Ectodermal cell (in vitro differentiated cells): ENCODE measurements around the gene CARMIL3.

Source experiments
- H3K27ac ChIP-seq: 2 replicates; pipeline ENCODE4 v1.7.0; 2013; ENCODE audit warnings: mild to moderate bottlenecking, low read depth, low read length; ENCODE audit not compliant: insufficient read depth, poor library complexity, severe bottlenecking
- H3K27me3 ChIP-seq: 2 replicates; pipeline ENCODE4 v1.7.0; 2013; ENCODE audit warnings: mild to moderate bottlenecking, low read length; ENCODE audit not compliant: insufficient read depth, control insufficient read depth, poor library complexity, severe bottlenecking
- H3K36me3 ChIP-seq: one replicate; pipeline ENCODE4 v1.7.0; 2013; ENCODE audit warnings: low read length; ENCODE audit not compliant: control insufficient read depth, insufficient read depth
- H3K4me1 ChIP-seq: one replicate; pipeline ENCODE4 v1.7.0; 2013; ENCODE audit warnings: low read length; ENCODE audit not compliant: control insufficient read depth, insufficient read depth
- H3K4me3 ChIP-seq: 2 replicates; pipeline ENCODE4 v1.7.0; 2013; ENCODE audit warnings: low read depth, low read length, control low read depth; ENCODE audit not compliant: insufficient read depth
- H3K9me3 ChIP-seq: 2 replicates; pipeline ENCODE4 v1.7.0; 2013; ENCODE audit warnings: mild to moderate bottlenecking, low read length, moderate library complexity; ENCODE audit not compliant: control insufficient read depth
- WGBS, 2 experiments: methylation state at CpG; one replicate each; pipeline ENCODE4 v1.1.7; 2013; ENCODE audit warnings: missing lambda C conversion rate in 2 of 2; 5-methylcytosine and 5-hydroxymethylcytosine counted together

Gene CARMIL3

DNA sequence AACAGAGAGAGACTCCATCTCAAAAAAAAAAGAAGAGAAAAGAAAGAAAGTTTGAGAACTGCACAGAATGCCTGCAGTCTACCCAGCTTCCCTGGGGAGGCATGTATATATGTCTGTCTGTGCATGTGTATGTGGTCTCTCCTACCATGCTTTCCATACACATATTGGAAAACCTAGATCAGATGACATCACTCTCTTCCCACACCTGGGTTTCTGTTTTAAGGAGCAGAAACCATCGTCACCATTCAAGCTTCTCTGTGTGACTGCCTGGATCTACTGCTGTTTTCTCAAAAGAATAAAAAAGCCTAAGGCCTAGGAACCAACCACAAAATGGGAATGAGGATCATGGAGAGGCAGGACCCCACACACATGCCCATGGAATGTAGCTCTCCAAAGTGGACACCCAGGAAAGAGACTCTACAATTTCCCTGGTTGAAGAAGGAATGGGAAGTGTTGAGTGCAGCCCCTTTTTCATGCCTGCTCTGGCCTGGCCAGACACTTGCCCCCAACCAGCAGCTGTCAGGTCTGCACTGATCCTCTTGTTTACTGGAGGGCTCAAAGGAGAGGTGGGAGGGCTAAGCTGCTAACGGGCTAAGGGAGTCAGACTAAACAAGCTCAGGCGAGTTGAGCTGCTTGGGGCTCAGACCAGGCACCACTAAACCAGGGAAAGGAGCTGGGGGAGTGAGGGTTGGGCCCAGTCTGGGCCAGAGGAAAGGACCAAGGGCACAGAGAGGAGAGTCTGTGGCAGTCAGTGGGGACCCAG is 34.6 kb downstream of the CARMIL3 start:
- H3K27me3 ChIP-seq: peaks cover 30% of the 10 kb centered on the region
- no peaks in the 10 kb centered on the region for H3K36me3 ChIP-seq
- no peak overlapping the region for H3K4me3 ChIP-seq
- no peaks in the 10 kb centered on the region for H3K9me3 ChIP-seq
- 41 to 45% methylated on average over 3 of the region's 3 CpGs for WGBS, 2 experiments
- H3K4me1 ChIP-seq: peaks cover 8% of the 10 kb centered on the region
- no peak overlapping the region for H3K27ac ChIP-seq

DNA sequence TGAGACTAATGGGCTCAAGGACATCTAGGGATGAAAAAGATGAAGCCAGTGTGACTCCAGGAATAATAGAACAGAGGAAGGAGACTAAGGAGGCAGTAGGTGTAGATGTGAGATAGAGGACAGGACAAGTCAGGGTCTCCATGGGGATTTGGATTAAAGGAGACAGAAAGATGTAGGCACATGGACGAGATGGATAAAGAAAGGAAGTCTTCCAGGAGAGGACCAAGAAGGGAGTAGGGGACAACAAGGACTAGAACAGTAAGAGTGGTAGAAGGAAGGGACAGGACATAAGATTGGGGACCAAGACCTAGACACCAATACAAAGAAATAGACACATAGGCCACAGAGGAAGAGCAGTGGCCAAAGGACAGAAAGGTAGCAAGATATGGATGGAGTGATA is 35.2 kb downstream of the CARMIL3 start:
- Histone ChIP-seq H3K27me3 (peaks cover 23% of the 10 kb centered on the region), H3K4me3 (no peak overlapping the region), H3K27ac (no peak overlapping the region), H3K9me3 (no peaks in the 10 kb centered on the region), H3K36me3 (no peaks in the 10 kb centered on the region), H3K4me1 (peaks cover 4% of the 10 kb centered on the region)
- 86 to 92% methylated on average over 1 of the region's 1 CpG for WGBS, 2 experiments

DNA sequence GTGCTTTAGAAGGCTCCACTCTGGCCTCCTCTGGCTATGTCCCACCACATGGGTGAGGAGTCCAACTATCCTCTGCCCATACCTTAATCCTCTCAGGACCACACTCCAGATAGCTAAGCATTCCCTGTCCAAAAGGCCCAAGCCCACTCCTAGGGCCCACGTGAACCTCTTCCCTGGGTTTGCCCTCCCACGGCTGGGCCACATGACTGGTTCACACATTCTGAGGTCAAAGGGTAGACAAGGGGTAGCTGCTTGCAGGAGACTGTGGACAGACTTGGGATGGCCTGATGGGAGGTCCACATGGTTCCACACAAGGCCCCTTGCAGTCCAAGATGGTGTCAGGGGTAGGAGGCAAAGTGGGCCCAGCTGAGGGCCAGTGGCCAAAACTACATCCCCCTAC is 36.3 kb downstream of the CARMIL3 start:
- H3K9me3 ChIP-seq: no peaks in the 10 kb centered on the region
- no peak overlapping the region for H3K27ac ChIP-seq
- WGBS, 2 experiments: 95 to 98% methylated on average over 2 of the region's 2 CpGs
- H3K4me1 ChIP-seq: no peaks in the 10 kb centered on the region
- H3K27me3 ChIP-seq: peaks cover 13% of the 10 kb centered on the region
- no peaks in the 10 kb centered on the region for H3K36me3 ChIP-seq
- H3K4me3 ChIP-seq: no peak overlapping the region

DNA sequence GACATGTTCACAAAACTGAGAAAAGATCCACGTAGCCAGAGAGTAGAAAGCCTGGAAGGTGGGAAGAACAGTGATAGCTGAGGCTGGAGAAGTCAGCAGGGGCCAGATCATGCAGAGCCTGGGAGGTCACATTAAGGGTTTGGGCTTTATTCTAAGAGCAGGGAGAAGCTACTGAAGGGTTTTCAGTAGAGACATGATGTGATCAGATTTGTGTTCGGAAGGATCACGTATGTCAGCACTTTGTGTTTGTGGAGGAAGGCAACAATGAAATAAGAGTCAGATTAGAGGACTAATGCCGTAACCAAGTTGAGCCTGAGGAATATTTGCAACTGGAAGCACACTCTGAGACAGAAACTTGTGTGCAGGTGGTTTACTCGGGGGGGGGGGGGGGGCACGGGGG is 38.1 kb downstream of the CARMIL3 start:
- peaks cover 2% of the 10 kb centered on the region for H3K4me1 ChIP-seq
- WGBS, 2 experiments: 90 to 93% methylated on average over 5 to 6 of the region's 6 CpGs
- H3K27me3 ChIP-seq: peaks cover 3% of the 10 kb centered on the region
- no peak overlapping the region for H3K27ac ChIP-seq
- H3K36me3 ChIP-seq: no peaks in the 10 kb centered on the region
- no peaks in the 10 kb centered on the region for H3K9me3 ChIP-seq
- H3K4me3 ChIP-seq: no peak overlapping the region

DNA sequence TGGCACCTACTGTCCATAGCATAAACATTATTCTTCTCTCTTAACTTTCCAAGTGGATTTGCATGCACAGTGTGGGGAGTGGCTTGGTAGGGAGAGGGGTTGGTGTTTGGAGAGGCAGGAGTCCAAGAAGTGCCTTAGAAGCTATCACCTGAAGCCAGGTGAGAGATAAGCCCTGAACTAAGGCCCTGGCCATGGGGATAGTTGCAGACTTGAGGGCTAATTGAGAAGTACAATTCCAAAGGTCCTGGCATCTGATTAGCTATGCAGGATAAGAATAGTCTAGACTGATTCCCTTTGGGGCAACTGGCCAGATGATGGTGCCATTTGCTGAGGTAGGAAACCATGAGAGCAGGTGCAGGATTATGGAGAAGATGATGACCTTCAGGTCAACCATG is 40.3 kb downstream of the CARMIL3 start:
- no peaks in the 10 kb centered on the region for H3K9me3 ChIP-seq
- no peak overlapping the region for H3K27ac ChIP-seq
- H3K4me1 ChIP-seq: peaks cover 8% of the 10 kb centered on the region
- no peak overlapping the region for H3K4me3 ChIP-seq
- no peaks in the 10 kb centered on the region for H3K36me3 ChIP-seq
- peaks cover 3% of the 10 kb centered on the region for H3K27me3 ChIP-seq

DNA sequence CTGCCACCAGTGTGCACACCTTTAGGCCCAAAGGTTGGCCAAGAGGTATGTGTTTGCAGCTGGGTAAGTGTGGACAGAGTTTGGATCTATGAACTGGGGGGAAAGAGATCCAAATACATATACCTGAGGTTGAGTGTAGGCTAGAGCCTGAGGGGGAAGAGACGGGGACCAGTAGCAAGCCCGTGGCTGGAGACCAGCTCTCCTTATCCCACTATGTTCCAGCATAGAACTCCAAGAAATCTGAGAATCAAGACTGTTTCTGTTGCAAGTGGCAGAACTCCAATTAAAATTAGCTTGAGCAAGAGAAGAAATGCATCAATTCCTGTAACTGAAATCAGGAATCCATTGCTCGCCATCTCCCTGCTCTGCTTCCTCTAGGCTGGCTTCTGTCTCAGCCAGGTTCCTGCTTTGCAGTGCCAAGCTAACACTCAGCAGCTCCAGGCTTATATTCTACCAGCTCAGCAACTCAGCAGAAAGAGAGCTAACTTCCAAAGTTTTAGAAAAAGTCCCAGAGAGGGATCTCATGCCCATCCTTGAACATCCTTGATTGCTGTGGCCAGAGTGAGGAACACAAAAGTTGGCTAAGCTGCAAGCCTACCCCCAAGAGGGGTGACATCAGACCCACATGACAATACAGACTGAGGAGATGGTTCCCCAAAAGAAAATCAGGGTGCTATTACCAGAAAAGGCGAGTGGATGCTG is 40.8 kb downstream of the CARMIL3 start:
- WGBS, 2 experiments: 92 to 95% methylated on average over 4 of the region's 4 CpGs
- H3K4me1 ChIP-seq: peaks cover 8% of the 10 kb centered on the region
- H3K4me3 ChIP-seq: no peak overlapping the region
- no peak overlapping the region for H3K27ac ChIP-seq
- H3K27me3 ChIP-seq: peaks cover 3% of the 10 kb centered on the region
- no peaks in the 10 kb centered on the region for H3K9me3 ChIP-seq
- H3K36me3 ChIP-seq: no peaks in the 10 kb centered on the region

DNA sequence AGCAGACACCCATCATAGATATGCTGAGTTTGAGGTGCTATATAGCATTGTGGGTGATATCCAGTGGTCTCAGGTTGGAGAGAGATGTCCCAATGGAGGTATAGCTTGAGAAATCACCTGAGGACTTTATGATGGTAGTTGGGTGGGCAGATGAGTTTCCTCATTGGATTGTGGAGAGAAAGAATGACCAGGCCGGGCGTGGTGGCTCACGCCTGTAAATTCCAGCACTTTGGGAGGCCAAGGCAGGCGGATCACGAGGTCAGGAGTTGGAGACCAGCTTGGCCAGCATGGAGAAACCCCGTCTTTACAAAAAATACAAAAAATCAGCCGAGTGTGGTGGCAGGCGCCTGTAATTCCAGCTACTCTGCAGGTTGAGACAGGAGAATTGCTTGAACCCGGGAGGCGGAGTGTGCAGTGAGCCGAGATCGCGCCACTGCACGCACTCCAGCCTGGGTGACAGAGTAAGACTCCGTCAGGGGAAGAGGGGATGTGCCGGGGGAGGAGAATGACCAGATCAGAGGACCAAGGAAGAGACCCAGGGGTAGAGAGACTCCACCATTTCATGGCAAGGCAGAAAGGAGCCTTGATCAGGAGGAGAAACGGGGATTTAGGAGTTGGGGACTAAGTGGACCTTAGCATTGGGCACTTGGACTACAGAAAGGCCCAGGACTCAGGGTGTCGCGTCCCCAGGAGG is 41.5 kb downstream of the CARMIL3 start:
- H3K27ac ChIP-seq: peak overlapping the region; percentile 60
- H3K4me3 ChIP-seq: peak overlapping the region; percentile 72
- no peaks in the 10 kb centered on the region for H3K36me3 ChIP-seq
- WGBS, 2 experiments: 81 to 83% methylated on average over 19 of the region's 19 CpGs
- H3K27me3 ChIP-seq: peaks cover 3% of the 10 kb centered on the region
- no peaks in the 10 kb centered on the region for H3K9me3 ChIP-seq
- peaks cover 8% of the 10 kb centered on the region for H3K4me1 ChIP-seq

DNA sequence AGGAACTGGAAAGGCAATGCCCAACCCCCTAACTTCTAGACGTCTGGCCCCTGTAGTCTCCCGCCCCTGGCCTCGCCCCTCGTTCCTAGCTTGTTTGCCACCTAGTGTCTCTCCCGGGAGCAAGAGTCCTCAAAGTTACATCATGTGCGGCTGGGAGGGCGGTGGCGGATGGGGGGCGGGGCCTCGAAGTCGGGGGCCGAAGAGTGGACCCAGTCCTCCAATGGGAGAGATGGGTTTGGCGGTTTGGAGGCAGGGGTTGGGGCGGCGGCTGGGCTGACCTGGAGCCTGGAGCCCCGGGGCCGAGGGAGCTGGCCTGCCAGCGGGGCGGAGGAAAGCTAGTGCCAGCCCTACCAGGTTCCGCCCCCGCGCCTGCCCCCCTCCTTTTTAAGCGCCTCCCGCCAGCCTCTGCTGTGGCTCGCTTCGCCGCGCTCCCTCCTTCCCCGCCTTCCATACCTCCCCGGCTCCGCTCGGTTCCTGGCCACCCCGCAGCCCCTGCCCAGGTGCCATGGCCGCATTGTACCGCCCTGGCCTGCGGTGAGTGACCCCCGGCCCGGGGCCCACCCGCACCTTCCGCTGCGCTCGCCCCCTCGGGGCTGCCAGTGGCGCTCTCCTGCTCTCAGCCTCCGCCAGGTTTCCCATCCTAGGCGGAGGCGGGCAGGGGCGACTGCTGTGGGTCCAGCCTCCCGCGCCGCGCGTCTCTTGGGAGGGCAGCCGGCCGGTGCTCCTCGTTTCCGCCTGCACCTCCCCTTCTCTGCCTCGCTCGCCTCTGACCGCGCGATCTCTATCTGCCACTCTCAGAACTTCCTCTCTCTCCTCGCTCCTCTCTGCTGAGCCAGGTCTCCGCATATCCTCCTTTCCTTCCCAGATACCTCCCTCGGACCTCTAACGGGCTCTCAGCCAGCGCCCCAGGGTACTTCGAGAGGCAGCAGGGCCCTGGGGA is 42.4 kb downstream of the CARMIL3 start, which contains the start of gene PCK2:
PCK2 (plus strand) TSS at position 411 of the 940 bp plus-strand sequence; CDS start at position 506, 95 bp downstream.
- no peaks in the 10 kb centered on the region for H3K36me3 ChIP-seq
- H3K27ac ChIP-seq: peak within 1 kb of the TSS; percentile 60
- H3K9me3 ChIP-seq: no peaks in the 10 kb centered on the region
- whole genome bisulfite sequencing, 2 experiments: 1% methylated on average over 68 of the region's 68 CpGs
- peak within 1 kb of the TSS; percentile 72 for H3K4me3 ChIP-seq
- peaks cover 8% of the 10 kb centered on the region for H3K4me1 ChIP-seq
- H3K27me3 ChIP-seq: peaks cover 3% of the 10 kb centered on the region

DNA sequence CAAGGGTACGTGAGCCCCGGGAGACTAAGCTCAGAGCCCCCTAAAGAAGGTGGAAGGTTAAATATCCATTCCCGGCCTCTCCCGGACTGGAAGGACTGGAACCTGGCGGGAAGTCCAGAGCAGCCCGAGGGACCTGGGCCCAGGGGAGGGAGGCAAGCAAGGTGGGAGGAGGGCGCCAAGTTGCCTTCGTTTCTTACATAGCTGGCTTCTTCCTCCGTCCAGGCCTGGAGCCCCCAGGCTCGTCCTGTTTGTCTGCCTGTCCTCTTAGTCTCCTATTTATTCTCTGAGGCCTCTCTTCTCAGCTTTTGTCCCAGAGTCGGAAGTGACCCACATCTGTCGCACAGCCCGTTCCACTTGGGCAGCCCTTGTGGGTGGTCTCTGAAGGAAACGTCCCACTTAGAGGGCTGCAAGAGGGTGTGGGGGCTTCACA is 43.0 kb downstream of the CARMIL3 start:
- 11 to 12% methylated on average over 14 of the region's 14 CpGs for WGBS, 2 experiments
- Histone ChIP-seq H3K27ac (no peak overlapping the region), H3K9me3 (no peaks in the 10 kb centered on the region), H3K27me3 (peaks cover 3% of the 10 kb centered on the region), H3K4me1 (peaks cover 8% of the 10 kb centered on the region), H3K4me3 (peak overlapping the region; percentile 72), H3K36me3 (no peaks in the 10 kb centered on the region)
